ENCODE results near the gene SDK1. TPM values are rescaled to one million over a fixed set of nuclear protein-coding genes. Genes with fewer than 3 reads are reported as not detected.

SDK1 gene
- polyA plus RNA-seq, 1 donor = 3.4 TPM

DNA sequence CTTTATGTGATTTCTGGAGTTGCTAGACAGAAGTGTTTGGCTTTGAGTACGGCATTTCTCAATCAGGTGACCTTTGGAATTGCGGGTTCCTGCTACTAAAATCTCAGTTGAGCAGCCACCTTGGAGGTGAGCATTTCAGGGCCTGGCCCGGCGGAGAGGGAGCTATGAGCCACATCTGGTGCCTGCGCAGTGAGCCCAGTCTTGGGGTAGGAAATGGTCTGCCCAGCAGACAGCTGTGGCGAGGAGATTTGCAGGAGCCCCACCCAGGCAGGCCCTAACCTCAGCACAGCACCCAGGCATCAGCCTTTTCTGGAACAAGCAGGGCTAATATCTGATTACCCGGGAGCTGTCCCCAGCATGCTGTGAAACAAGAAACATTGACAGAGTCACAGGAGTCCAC, 833.2 kb downstream of the SDK1 start:
- no peak for DNase-seq (ENCODE audit: low read depth)

DNA sequence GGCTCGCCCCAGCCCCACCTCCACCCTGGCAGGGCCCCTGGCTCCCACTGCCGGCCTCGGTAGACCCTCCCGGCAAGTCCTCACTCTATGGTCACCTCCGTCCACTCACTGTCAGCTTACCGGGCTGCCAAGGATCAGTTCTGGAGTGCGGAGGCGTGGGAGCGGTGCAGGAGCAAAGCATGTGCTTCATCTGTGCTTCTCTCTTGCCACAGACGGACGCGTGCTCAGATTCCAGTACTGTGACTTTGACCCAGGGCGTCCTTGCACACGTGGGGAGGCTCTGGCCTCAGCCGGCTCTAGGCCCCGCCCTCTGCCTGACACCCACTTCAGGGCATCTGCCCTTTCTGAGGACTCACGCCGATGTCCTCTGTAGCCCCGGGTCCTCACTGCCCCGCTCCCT, 833.6 kb downstream of the SDK1 start:
- no peak for DNase-seq (ENCODE audit: low read depth)

DNA sequence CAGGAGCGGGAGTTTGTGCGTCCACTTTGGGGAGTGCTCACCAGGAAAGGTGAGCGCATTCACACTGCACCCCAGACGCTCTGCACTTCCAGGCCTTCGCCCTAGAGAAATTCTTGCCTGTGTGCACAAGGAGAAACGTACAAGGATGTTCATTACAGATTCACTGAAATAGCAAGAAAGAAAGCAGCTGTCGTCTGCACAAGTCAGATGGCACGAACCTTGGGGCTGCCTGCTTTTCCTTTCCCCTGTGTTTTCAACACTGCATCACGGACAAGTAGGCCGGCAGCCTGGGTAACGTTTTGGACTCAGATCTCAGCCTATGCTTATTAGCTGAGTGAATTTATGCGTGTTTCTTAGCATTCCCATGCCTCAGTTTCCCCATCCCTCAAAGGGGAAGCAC, 834.2 kb downstream of the SDK1 start:
- no peak for DNase-seq (ENCODE audit: low read depth)

DNA sequence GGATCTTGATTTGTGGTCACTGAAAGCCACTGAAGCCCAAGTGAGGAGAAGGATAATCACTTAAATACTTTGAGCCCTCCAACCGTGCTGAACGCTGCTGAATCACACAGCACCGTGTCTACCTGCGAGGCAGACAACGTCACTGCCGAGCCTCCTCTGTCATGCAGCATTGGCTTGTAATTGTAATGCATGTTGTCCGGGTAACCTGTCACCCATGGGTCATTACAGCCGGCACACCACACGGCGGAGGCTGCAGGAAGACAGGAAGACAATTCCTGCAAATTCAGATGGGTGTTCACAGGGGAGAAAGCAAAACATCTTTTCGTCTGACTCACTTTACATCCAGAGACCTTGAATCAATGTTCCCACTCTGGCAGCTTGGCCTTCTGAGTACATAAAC, 835.0 kb downstream of the SDK1 start:
- no peak for DNase-seq (ENCODE audit: low read depth)

DNA sequence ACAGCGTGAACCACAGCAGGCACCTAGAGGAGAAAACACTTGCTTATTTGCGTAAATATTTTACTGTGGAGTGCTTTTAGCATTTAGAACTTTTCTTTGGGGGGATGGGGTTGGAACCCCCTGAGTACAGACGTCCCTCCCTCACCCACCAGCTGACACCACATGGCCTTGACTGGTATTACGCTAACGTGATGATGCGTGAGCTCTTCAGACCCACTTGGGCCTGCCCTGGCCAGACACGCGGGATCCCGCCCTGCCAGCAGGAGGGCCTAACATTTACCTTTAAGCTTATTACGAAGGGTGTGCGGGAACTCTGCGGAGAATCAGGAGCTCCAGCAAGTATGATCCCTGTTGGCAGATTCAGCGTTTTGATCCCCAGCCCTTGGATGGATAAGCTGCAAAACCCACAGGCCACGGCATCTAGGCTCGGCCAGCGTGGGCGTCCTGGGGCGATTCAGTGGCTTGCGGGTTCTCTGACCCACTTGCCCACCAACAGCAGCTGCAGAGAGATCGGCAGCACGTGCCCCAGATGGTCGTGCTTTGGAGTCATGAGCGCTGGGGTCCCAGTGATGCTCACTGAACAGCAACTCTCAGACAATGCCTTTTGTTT, 835.6 kb downstream of the SDK1 start:
- no peak for DNase-seq (ENCODE audit: low read depth)

DNA sequence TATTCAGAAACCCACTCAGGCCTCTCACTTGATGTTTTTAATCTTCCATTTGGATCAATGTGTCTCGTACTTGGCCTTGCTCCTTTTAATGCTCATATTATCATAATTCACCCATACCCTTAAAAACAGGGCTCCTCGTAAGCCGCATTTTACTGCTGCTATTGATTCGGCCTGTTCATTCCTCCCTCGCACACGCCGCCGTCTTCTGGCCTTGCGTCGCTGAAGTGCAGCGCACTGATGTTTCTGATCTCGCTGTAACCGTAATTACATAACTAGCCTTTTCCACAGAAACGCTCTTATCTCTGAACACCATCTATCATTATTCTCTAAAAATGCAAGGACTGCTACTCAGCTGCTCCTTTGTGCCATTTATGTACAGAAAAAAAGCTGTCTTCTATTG, 836.5 kb downstream of the SDK1 start:
- DNase-seq (ENCODE audit: low read depth) = no peak

DNA sequence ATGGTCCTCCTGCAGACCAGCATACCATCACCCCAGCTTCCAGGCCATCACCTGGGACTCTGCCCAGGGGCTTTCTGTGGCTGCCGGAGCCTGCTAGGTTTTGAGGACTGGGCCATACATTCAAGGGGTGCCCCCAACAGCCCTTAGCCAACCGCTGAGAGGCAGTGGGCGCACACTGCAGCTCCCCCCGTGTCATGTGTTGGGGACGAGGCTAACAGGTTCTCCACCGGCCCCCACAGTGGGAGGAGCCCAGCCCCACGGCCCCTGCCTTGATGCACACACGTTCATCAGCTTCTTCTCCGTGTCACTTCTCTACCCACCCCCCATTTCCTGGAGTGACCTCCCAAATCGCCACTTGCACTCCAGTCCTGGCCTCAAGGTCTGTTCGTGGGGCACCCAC, 837.8 kb downstream of the SDK1 start:
- DNase-seq (ENCODE audit: low read depth) = no peak

DNA sequence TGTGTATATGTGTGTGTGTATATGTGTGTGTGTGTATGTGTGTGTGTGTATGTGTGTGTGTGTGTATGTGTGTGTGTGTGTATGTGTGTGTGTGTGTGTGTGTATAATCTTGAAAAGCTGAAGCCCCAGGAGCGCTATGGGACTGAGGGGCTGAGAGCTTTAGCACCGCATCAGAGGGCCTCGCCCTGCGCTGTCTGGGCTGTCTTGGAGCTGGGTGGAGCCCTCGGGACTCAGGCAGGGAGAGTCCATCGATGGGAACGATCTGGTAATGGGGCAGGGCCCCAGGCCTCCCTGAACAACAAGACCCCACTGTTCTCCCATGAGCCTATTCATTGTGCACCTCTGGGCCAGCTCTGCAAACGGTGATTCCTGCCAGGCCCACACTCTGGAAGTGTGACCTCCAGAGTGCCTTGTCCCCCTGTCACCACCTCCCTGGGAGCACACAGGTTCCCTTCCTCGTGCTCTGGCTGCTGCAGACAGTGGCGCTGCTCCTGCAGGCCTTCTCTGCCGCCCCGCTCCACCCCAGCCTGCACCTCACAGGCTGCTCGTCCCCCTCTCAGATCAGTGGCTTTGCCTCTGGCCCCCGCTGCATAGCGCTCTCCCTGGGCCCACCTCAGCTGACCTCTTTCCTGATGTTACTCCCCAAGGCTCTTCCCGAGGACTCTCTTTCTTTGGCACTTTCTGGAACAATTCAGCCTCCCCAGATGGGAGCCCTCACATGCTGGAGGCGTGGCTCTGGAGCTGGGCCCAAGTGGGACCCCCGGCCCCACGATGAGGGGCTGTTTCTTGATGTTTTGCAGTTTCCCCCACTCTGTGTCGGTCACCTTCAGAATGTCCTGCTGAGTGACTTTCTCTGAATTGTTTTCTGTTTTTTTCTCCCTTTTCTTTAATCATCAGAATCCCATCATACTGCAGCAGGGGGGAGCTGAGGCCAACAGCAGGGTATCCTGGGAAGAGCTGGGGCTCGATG, 838.9 kb downstream of the SDK1 start:
- no peak for DNase-seq (ENCODE audit: low read depth)

DNA sequence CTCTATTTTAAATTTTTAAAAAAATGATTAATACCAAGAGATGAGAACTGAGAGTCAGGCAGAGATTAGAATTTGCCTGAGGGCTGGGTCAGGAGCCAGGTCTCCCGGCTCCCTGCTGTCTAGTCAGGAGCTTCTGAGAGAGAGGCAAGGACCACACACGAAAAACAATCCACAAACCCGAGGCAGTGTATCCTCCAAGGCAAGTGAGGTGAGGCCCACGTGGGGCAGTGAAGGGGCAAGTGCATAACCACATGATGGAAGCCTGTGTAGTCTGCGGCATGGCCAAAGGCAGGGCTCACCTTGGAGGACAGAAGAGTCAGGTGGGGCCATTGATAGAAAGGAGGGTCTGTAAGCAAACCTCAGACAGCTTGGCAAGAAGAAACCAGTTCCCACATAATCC, 839.9 kb downstream of the SDK1 start:
- DNase-seq (ENCODE audit: low read depth) = no peak

DNA sequence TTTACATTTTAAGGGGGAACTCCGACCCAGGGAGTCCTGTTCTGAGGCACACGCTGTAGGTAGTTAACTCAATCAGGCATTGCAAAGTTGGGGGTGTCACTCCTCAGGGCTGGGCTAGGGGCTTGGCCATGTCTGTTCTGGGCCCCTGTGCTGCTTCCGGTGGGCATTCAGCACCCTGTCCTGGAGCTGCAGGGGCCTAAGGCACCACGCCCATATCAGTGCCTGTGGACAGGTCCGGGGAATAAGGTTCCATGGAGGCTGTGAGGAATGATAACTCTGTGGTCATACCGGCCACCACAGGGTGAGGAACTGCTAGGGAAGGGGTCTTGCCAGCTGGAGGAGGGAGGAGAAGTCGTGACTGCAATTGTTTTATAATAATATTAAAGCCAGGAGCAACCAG, 842.0 kb downstream of the SDK1 start:
- DNase-seq (ENCODE audit: low read depth) = no peak

DNA sequence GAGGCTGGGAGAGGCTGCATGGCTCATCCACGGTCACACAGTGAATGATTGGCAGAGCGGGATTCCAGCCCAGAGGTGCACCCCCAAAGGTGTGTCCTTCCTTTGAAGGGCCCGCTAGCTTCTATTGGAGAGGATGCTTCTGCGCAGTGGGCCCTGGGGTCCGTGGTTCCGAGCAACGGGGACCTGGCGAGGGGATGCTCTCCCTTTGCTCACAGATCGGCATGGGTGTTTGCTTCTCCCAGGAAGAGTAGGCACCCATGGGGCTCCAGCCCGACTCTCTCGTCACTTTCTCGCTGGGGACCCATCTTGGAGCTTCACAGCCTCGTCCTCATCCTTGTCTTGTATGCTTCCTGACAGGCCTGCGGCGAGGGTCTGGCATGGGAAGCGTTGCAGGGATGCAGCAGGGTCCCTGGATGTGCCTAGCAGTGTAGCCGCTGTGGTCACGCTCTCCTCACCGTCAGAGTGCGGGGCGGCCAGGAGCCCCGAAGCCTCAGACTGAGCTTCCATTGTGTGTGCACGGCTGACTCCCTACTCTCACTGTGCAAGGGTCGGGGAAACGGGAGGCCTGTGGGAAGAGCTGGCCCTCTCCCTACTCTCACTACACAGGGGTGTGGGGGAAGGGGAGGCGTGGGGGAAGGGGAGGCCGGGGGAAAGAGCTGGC, 842.6 kb downstream of the SDK1 start:
- DNase-seq (ENCODE audit: low read depth) = no peak

DNA sequence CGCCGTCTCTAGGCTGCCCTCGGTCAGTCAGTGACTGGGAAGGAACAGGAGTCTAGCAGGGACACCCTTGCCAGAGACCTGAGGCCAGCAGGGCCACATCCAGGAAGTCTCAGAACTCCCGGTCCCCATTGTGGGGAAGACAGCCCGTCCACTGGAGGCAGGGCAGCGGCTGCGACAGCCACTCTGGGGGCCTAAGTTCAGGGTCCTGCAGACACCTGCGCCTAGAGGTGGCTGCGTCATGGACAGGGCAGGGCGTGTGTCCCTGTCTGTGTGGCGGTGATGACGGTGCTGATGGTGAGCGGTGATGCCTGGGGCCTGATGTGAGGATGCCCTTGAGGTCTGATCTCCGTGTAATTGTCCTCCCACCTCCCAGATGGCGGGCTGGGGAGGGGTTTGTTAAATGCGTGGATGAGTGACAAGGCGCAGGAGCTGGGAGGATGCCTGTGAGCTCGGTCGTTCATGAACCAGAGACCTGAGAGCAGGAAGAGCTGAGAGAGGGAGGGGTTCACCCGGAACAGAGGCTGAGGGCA, 843.2 kb downstream of the SDK1 start:
- no peak for DNase-seq (ENCODE audit: low read depth)

DNA sequence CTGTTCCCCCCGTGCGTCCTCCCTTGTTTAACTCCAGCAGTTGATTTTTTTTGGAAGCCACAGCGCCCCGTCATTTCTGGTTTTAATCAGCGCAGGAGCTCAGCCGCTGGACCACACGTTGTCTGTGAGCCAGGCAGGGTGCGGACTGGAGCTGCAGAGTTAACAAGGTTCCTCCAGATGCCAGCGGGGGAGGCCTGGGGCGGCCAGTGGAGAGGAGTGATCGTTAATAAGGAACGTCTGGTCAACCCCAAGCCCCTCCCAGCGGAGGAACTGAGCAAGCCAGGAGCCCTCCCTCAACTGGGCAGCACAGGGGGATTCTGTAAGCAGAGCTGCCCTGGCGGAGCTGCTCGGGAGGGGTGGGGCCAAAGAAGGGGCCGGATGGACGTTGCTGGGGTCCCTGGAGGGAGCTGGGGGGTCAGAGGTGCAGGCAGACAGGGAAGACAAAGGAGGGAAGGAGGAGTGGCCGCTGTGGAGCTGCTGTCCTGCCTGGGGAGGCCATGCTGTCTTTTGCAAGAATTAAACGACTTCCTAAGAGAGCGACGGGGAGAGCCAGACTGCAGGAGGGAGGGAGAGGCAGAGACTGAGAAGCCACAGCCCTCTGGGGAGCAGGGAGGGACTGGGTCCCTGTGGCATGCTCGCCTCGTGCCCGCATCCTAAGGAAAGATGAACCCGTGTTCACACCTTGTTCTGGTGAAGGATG, 843.9 kb downstream of the SDK1 start:
- no peak for DNase-seq (ENCODE audit: low read depth)

DNA sequence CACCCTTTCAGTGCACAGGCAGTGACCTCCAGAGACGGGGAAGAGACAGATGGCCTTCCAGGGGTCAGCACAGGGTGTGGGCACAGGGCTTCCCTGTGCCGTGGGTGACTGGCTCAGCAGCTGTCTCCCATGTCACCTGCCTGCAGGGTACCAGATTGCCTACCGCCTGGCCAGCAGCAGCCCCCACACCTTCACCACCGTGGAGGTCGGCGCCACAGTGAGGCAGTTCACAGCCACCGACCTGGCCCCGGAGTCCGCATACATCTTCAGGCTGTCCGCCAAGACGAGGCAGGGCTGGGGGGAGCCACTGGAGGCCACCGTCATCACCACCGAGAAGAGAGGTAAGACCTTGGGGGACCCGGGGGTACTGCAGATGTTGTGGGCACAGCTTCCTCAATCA, 844.5 kb downstream of the SDK1 start:
- DNase-seq (ENCODE audit: low read depth) = no peak

DNA sequence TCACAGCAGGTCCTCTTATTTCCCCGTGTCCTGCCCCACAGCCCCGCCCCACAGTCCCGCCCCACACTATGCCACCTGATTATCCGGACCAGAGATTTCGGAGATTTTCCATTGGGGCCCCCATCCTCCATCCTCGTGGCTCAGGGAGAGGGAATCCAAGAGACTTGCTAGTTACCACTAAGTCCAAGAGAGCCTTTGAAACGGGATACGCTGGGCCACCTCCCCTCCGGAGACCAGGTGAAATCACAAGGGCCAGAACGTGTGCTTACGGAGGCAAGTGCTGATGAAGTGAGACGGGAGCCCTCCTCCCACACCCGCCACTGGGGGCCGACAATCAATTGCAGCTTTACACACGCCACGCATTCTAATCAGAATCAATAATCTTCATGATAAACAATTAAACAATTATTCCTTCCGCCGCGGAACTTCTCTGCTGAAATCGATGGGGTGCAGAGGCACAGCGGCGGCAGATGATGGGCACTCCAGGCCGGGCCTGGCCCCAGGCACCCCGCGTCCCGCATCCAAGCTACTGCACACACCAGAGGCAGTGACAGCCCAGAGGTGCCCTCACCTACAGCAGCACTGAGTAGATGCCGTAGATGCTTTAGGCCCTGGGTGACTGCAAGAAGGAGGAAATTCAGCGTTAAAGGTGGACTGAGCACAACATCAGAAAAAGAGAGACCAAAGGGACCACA, 847.0 kb downstream of the SDK1 start:
- DNase-seq (ENCODE audit: low read depth) = no peak

DNA sequence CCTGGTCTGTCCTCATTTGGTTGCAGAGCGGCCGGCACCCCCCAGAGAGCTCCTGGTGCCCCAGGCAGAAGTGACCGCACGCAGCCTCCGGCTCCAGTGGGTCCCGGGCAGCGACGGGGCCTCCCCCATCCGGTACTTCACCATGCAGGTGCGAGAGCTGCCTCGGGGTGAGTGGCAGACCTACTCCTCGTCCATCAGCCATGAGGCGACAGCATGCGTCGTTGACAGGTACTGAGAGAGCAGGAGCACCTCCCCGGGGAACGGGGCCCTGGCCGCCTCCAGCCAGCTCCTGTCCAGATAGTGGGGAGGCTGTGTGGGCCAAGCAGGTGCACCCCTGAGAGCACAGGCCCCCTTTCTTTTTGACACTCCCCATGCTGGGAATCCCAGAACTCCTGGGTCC, 848.2 kb downstream of the SDK1 start:
- no peak for DNase-seq (ENCODE audit: low read depth)

DNA sequence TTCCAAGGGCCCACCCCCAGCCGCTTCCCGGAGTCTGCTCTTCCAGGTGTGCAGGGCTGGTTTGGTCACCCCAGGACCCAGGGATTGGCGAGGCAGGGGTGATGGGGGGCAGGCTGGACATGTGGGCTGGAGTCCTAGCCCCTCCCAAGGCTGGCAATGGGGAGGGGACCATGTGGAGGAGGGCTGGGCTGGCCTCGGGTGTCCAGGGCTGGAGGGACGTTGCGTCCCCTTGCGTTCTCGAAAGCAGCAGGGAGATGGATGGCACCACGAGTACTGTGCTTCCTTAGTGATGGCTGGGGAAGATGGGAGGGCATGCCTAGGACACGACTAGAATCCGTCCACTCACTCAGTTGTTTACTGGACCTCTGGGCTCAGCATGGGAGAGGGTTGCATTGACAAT, 848.6 kb downstream of the SDK1 start:
- no peak for DNase-seq (ENCODE audit: low read depth)

DNA sequence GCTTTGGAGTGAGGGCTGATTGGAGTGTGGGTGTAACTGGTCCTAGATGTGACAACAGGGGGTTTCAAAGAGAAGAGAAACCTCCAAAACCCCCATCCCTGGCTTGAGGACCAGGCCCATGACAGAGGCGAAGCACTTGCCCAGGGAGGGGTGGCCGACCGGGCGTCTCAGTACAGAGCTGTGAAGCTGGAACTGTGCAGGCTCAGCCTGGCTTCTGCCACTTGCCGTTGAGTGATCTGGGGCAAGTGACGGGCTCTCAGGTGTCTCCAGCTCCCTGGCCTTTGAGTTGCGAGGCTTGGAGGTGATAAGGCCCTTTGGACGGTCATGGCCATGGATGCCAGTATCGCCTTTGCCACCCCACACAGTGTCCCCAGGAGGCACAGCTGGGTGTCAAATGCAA, 849.7 kb downstream of the SDK1 start:
- no peak for DNase-seq (ENCODE audit: low read depth)

DNA sequence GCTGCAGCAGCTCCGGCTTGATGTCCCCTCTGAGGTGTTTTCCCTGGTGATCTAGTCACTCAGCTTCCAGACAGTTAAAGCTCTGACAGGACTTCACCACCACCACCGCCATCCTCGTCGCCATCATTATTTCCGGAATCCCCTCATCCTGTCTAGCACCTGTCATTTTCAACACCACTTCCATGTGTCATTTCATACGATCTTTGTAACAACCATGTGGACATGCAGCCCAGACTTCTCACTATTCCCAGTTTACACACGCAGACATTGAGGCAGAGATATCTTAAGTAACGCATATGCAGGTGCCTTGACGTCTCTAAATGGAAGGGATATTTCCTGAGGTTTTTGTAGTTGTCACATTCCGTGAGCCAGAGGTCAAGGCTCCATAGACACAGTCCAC, 850.5 kb downstream of the SDK1 start:
- no peak for DNase-seq (ENCODE audit: low read depth)

DNA sequence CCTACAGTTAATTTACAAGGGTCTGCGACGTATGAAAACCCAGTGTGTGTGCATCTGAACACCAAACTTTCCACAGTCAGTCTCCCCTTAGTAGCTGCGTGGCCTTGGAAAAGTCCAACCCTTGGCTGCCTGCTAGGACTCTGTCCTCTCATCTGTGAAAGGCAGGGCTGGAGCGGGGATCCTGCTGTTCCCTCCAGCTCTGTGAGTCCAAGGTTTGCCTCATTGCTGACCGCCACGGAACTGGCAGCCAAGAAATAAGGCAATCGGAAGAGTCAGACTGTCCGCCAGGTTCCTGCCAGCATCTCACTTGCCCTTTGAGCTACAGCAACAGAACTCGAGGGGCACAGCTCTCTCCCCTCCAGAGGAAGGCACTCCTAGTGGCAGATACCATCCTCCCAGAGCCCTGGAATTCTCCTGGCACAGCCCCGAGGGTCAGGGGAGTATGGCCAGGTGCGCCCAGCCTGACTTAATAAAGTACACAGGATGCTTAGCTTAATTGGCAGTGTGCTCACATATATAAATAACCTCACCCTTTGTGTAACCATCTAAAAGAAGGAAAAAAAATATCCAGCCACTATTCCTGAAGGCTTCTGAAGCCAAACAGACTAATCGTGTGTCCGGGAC, 851.0 kb downstream of the SDK1 start:
- DNase-seq (ENCODE audit: low read depth) = no peak

Data from forelimb muscle (tissue), 1 donor.